ENCODE results near the gene RAB32.

Gene RAB32

GRCh38 chr6:146547889-146548288 lies 4.3 kb downstream of the RAB32 start:
- Histone ChIP-seq H3K9me3 (ENCODE audit: control insufficient read depth, insufficient read depth, low read depth, low read length) (no peaks in the 10 kb centered on the region), H3K4me1 (ENCODE audit: control insufficient read depth, insufficient read depth, low read length) (peaks cover 9% of the 10 kb centered on the region), H3K36me3 (ENCODE audit: control insufficient read depth in 2 of 2, insufficient read depth in 1 of 2, low read length in 2 of 2) (peaks cover 0 to 13% of the 10 kb centered on the region in 2 experiments; a peak in 2 of 3 replicates), H3K4me3 (ENCODE audit: low read depth, low read length) (no peak overlapping the region), H3K27ac (ENCODE audit: extremely low read depth, low read depth, low read length) (no peak overlapping the region)
- TF ChIP-seq ELK4 (IDR thresholded peaks at IDR 0.05; ENCODE audit: borderline replicate concordance, low read depth, low read length) (no peak), KLF17 (tag by site-specific recombination; IDR thresholded peaks at IDR 0.05) (no peak), ZNF701 (tag by site-specific recombination; IDR thresholded peaks at IDR 0.05) (no peak), ZNF530 (tag by site-specific recombination; IDR thresholded peaks at IDR 0.05; ENCODE audit: low read depth) (no peak), ZNF692 (tag by site-specific recombination; IDR thresholded peaks at IDR 0.05) (no peak), ZNF449 (tag by site-specific recombination; IDR thresholded peaks at IDR 0.05) (no peak), ZNF518A (tag by site-specific recombination; conservative IDR thresholded peaks at IDR 0.05; ENCODE audit: low read depth) (no peak)
- ChIA-PET POLR2A (no interaction called here), CTCF (no interaction called here)

GRCh38 chr6:146548898-146549374 lies 5.3 kb downstream of the RAB32 start:
- ChIA-PET POLR2A (no interaction called here), CTCF (no interaction called here)
- Histone ChIP-seq H3K4me3 (ENCODE audit: low read depth, low read length) (no peak overlapping the region), H3K9me3 (ENCODE audit: control insufficient read depth, insufficient read depth, low read depth, low read length) (no peaks in the 10 kb centered on the region), H3K36me3 (ENCODE audit: control insufficient read depth in 2 of 2, insufficient read depth in 1 of 2, low read length in 2 of 2) (peaks cover 0 to 20% of the 10 kb centered on the region in 2 experiments; a peak in 2 of 3 replicates), H3K4me1 (ENCODE audit: control insufficient read depth, insufficient read depth, low read length) (peaks cover 9% of the 10 kb centered on the region), H3K27ac (ENCODE audit: extremely low read depth, low read depth, low read length) (no peak overlapping the region)
- no peak for TF ChIP-seq PRDM1 (tag by site-specific recombination; IDR thresholded peaks at IDR 0.05)
- TF ChIP-seq MYNN (tag by site-specific recombination; IDR thresholded peaks at IDR 0.05; ENCODE audit: borderline replicate concordance): no peak
- no peak for TF ChIP-seq ZNF423 (tag by site-specific recombination; IDR thresholded peaks at IDR 0.05)
- no peak for TF ChIP-seq SP7 (tag by site-specific recombination; IDR thresholded peaks at IDR 0.05)
- no peak for TF ChIP-seq ZNF248 (tag by site-specific recombination; IDR thresholded peaks at IDR 0.05)
- TF ChIP-seq ZSCAN5A (tag by site-specific recombination; IDR thresholded peaks at IDR 0.05): no peak
- no peak for TF ChIP-seq YY1 (tag by site-specific recombination; IDR thresholded peaks at IDR 0.05)
- TF ChIP-seq ZSCAN30 (tag by site-specific recombination; IDR thresholded peaks at IDR 0.05): no peak
- TF ChIP-seq ZNF561 (tag by site-specific recombination; IDR thresholded peaks at IDR 0.05; ENCODE audit: borderline replicate concordance): no peak
- no peak for TF ChIP-seq ZNF350 (tag by site-specific recombination; IDR thresholded peaks at IDR 0.05)

All from HEK293 (cell line).